DOHH2 (cell line): ENCODE data around the gene SYNDIG1.

ENCODE experiments used
- H3F3A ChIP-seq: fragments of 200-600 bp; sonication (generic), shearing (Covaris generic); 2 replicates; pipeline ENCODE4 v1.6.0; 2016; ENCODE audit warnings: antibody characterized with exemption, mild to moderate bottlenecking; ENCODE audit not compliant: control insufficient read depth, insufficient read depth
- H3K27ac ChIP-seq: fragments of 200-600 bp; sonication (generic); 2 replicates; pipeline ENCODE4 v1.5.1; 2014; ENCODE audit warnings: low read depth, mild to moderate bottlenecking, low read length, moderate library complexity
- H3K27me3 ChIP-seq: fragments of 200-600 bp; sonication (generic); 2 replicates; pipeline ENCODE4 v1.6.1; 2014; ENCODE audit warnings: mild to moderate bottlenecking, low read length, mixed read lengths; ENCODE audit not compliant: control insufficient read depth
- H3K36me3 ChIP-seq: fragments of 200-600 bp; sonication (generic); 2 replicates; pipeline ENCODE4 v1.6.1; 2014; ENCODE audit warnings: mild to moderate bottlenecking, low read length, moderate library complexity, mixed read lengths; ENCODE audit not compliant: control insufficient read depth
- H3K4me1 ChIP-seq: fragments of 200-600 bp; sonication (generic); 2 replicates; pipeline ENCODE4 v1.6.1; 2014; ENCODE audit warnings: mild to moderate bottlenecking, low read length, mixed read lengths; ENCODE audit not compliant: control insufficient read depth
- H3K4me2 ChIP-seq: fragments of 200-600 bp; sonication (generic); 2 replicates; pipeline ENCODE4 v1.6.0; 2014; ENCODE audit warnings: mild to moderate bottlenecking, low read length, moderate library complexity
- H3K4me3 ChIP-seq: fragments of 200-600 bp; sonication (generic); 2 replicates; pipeline ENCODE4 v1.5.1; 2014; ENCODE audit warnings: mild to moderate bottlenecking, low read length, mixed read lengths
- H3K79me2 ChIP-seq: fragments of 200-600 bp; sonication (generic); 2 replicates; pipeline ENCODE4 v1.6.1; 2014; ENCODE audit warnings: mild to moderate bottlenecking, low read length, mixed read lengths; ENCODE audit not compliant: control insufficient read depth
- H3K9me2 ChIP-seq: fragments of 200-600 bp; sonication (generic); replicated peaks from 2 replicates; pipeline ENCODE4 v1.6.1; 2014; ENCODE audit warnings: mild to moderate bottlenecking, low read length, mixed read lengths; ENCODE audit not compliant: control insufficient read depth
- H3K9me3 ChIP-seq: fragments of 200-600 bp; sonication (generic); 2 replicates; pipeline ENCODE4 v1.6.1; 2014; ENCODE audit warnings: antibody characterized with exemption, low read length, mixed read lengths; ENCODE audit not compliant: control insufficient read depth, insufficient read depth
- H4K20me1 ChIP-seq: fragments of 200-600 bp; sonication (generic); 2 replicates; pipeline ENCODE4 v1.6.0; 2014; ENCODE audit warnings: low read depth, mild to moderate bottlenecking, antibody characterized with exemption, low read length, moderate library complexity; ENCODE audit not compliant: control insufficient read depth, insufficient read depth
- EZH2phosphoT487 ChIP-seq: fragments of 200-600 bp; sonication (generic); IDR thresholded peaks from 2 replicates; pipeline ENCODE4 v1.6.1; 2017; ENCODE audit warnings: borderline replicate concordance, mild to moderate bottlenecking, antibody characterized with exemption, low read length, moderate library complexity, mixed read lengths
- TF ChIP-seq, protein P1 (sequence below): fragments of 200-600 bp; sonication (generic); IDR thresholded peaks from one replicate; pipeline ENCODE4 v1.5.1; 2014; ENCODE audit warnings: antibody characterized with exemption, mild to moderate bottlenecking, low read depth, low read length; ENCODE audit not compliant: poor library complexity, severe bottlenecking

SYNDIG1 gene

DNA sequence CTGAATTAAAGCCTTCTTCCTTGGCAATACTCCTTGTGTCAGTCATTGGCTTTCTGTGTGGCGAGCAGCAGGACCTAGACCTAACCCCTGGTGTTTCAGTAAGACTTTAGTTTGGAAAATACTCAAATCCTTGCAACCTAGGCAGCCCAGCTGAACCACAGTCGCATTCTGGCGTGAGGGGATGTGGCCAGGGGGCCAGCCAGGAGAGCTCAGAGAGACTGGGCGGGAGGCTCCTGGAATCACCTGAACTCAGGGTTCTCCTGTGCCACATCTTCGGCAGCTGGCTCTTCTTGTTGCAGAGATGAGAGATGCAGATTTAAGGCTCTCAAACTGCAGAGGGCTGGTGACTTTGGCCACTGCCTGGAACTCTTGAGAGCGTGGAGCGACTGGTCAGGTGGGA lies 102.7 kb downstream of the SYNDIG1 start:
- no peaks in the 10 kb centered on the region for H3K9me2 ChIP-seq
- H3F3A ChIP-seq = no peaks in the 10 kb centered on the region
- no peak overlapping the region for H3K4me3 ChIP-seq
- H3K27me3 ChIP-seq = no peaks in the 10 kb centered on the region
- H3K4me1 ChIP-seq = peaks cover 9% of the 10 kb centered on the region
- no peak overlapping the region for H3K27ac ChIP-seq
- no peaks in the 10 kb centered on the region for H3K79me2 ChIP-seq
- H3K9me3 ChIP-seq = no peaks in the 10 kb centered on the region
- no peak overlapping the region for H3K4me2 ChIP-seq
- TF ChIP-seq, protein P1, sequence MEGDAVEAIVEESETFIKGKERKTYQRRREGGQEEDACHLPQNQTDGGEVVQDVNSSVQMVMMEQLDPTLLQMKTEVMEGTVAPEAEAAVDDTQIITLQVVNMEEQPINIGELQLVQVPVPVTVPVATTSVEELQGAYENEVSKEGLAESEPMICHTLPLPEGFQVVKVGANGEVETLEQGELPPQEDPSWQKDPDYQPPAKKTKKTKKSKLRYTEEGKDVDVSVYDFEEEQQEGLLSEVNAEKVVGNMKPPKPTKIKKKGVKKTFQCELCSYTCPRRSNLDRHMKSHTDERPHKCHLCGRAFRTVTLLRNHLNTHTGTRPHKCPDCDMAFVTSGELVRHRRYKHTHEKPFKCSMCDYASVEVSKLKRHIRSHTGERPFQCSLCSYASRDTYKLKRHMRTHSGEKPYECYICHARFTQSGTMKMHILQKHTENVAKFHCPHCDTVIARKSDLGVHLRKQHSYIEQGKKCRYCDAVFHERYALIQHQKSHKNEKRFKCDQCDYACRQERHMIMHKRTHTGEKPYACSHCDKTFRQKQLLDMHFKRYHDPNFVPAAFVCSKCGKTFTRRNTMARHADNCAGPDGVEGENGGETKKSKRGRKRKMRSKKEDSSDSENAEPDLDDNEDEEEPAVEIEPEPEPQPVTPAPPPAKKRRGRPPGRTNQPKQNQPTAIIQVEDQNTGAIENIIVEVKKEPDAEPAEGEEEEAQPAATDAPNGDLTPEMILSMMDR = no peak
- TF ChIP-seq EZH2phosphoT487 = no peak
- no peaks in the 10 kb centered on the region for H4K20me1 ChIP-seq
- H3K36me3 ChIP-seq = no peaks in the 10 kb centered on the region

- Histone ChIP-seq H3K27me3 (no peaks in the 10 kb centered on the region), H3K4me3 (no peak overlapping the region), H3K27ac (no peak overlapping the region), H3F3A (no peaks in the 10 kb centered on the region), H3K9me2 (no peaks in the 10 kb centered on the region), H4K20me1 (no peaks in the 10 kb centered on the region), H3K4me1 (peaks cover 9% of the 10 kb centered on the region), H3K79me2 (no peaks in the 10 kb centered on the region), H3K9me3 (no peaks in the 10 kb centered on the region), H3K36me3 (no peaks in the 10 kb centered on the region), H3K4me2 (no peak overlapping the region)
- no peak for TF ChIP-seq EZH2phosphoT487
- TF ChIP-seq, protein P1 = no peak
Observed at GRCh38 chr20:24572862-24573261, 103.4 kb downstream of the SYNDIG1 start.

- H3K79me2 ChIP-seq = no peaks in the 10 kb centered on the region
- no peaks in the 10 kb centered on the region for H3F3A ChIP-seq
- H3K4me2 ChIP-seq = no peak overlapping the region
- H3K36me3 ChIP-seq = no peaks in the 10 kb centered on the region
- H3K27me3 ChIP-seq = no peaks in the 10 kb centered on the region
- no peaks in the 10 kb centered on the region for H3K9me3 ChIP-seq
- no peak overlapping the region for H3K27ac ChIP-seq
- H3K4me1 ChIP-seq = peaks cover 9% of the 10 kb centered on the region
- H3K9me2 ChIP-seq = no peaks in the 10 kb centered on the region
- TF ChIP-seq EZH2phosphoT487 = no peak
- TF ChIP-seq, protein P1 = no peak
- no peak overlapping the region for H3K4me3 ChIP-seq
- H4K20me1 ChIP-seq = no peaks in the 10 kb centered on the region
Observed at GRCh38 chr20:24573557-24573956, 104.1 kb downstream of the SYNDIG1 start.

DNA sequence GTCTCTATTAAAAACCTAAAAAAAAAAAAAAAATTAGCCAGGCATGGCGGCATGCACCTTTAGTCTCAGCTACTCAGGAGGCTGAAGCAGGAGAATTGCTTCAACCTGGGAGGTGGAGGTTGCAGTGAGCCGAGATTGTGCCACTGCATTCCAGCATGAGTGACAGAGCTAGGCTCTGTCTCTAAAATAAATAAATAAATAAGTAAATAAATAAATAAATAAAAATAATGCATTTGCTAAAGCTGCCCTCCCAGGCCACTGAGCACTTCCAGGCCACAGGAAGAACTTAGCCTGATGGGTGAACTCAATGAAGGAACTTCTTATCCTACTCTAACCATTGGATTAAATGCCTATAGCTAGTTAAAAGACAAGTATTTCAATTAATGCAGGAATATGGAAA lies 104.9 kb downstream of the SYNDIG1 start:
- no peaks in the 10 kb centered on the region for H3F3A ChIP-seq
- no peaks in the 10 kb centered on the region for H3K36me3 ChIP-seq
- H3K4me2 ChIP-seq = no peak overlapping the region
- no peaks in the 10 kb centered on the region for H3K9me2 ChIP-seq
- no peak overlapping the region for H3K27ac ChIP-seq
- H3K27me3 ChIP-seq = no peaks in the 10 kb centered on the region
- no peaks in the 10 kb centered on the region for H3K9me3 ChIP-seq
- H4K20me1 ChIP-seq = no peaks in the 10 kb centered on the region
- TF ChIP-seq EZH2phosphoT487 = no peak
- TF ChIP-seq, protein P1 = no peak
- no peaks in the 10 kb centered on the region for H3K79me2 ChIP-seq
- no peak overlapping the region for H3K4me3 ChIP-seq
- H3K4me1 ChIP-seq = peaks cover 9% of the 10 kb centered on the region
